ENCODE data around the gene EME1.

DNA sequence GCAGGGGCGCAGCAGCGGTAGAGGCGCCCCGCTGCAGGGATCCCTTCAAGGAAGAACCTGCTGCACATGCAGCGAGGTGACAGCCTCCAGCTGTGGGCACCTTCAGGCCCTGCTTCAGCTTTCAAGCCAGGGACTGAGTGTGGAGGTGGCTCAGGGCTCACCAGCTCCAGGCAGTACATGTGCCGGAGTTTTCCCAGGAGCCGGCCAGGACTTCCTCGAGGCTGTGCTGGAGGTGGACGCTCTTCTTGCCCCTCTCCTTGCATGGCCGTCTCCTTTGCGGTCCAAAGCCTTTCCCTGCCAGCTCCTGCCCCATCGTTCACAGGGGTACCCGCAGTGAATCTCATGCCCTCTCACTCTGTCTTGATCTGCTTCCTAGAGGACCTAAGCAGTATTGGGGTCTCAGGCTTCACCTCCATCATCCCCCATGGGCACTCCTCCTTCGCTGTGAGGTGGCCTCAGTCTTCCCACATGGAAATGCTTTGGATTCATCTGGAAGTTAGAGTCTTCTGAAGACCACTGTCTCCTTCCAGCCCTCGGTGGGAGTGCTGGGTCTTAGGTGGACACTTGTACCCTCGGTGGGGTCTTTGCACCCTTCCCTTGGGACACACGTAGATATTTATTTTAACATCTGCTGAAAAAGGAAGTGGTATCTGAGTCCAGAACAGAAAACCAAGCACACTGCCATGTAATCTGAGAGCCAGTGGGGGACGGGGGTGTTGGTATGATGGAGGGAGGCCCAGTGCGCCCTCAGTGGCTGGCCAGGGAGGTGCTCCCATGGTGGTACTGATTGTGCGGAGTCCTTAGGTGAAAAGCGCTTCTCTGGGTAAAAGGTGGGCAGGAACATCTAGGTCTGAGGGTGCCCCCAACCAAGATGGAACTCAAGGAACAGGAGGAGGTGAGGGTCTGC is 20.1 kb upstream of the EME1 start:
- no peak for TF ChIP-seq POLR2A (IDR thresholded peaks at IDR 0.05)
- TF ChIP-seq, protein P1, sequence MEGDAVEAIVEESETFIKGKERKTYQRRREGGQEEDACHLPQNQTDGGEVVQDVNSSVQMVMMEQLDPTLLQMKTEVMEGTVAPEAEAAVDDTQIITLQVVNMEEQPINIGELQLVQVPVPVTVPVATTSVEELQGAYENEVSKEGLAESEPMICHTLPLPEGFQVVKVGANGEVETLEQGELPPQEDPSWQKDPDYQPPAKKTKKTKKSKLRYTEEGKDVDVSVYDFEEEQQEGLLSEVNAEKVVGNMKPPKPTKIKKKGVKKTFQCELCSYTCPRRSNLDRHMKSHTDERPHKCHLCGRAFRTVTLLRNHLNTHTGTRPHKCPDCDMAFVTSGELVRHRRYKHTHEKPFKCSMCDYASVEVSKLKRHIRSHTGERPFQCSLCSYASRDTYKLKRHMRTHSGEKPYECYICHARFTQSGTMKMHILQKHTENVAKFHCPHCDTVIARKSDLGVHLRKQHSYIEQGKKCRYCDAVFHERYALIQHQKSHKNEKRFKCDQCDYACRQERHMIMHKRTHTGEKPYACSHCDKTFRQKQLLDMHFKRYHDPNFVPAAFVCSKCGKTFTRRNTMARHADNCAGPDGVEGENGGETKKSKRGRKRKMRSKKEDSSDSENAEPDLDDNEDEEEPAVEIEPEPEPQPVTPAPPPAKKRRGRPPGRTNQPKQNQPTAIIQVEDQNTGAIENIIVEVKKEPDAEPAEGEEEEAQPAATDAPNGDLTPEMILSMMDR (IDR thresholded peaks at IDR 0.05), result no peak

Data from right lobe of liver (tissue), 4 donors.